Stimulated activated CD4-positive, alpha-beta T cell treated with anti-CD3 and anti-CD28 coated beads, Interleukin-12 subunit alpha, Interleukin-12 subunit beta, amount 100 ng/mL, for 4 hours (primary cell): Measurements from ENCODE around the gene RTEL1.
"Not testable (repeated sequence)": the region's sequence is repeated elsewhere in the genome, so short reads cannot be mapped to it uniquely, and the experiment has no call there.

Experiments used
- DNase-seq: peaks from one replicate; pipeline ENCODE4 v3.0.0-alpha.2; 2020

RTEL1 gene

DNA sequence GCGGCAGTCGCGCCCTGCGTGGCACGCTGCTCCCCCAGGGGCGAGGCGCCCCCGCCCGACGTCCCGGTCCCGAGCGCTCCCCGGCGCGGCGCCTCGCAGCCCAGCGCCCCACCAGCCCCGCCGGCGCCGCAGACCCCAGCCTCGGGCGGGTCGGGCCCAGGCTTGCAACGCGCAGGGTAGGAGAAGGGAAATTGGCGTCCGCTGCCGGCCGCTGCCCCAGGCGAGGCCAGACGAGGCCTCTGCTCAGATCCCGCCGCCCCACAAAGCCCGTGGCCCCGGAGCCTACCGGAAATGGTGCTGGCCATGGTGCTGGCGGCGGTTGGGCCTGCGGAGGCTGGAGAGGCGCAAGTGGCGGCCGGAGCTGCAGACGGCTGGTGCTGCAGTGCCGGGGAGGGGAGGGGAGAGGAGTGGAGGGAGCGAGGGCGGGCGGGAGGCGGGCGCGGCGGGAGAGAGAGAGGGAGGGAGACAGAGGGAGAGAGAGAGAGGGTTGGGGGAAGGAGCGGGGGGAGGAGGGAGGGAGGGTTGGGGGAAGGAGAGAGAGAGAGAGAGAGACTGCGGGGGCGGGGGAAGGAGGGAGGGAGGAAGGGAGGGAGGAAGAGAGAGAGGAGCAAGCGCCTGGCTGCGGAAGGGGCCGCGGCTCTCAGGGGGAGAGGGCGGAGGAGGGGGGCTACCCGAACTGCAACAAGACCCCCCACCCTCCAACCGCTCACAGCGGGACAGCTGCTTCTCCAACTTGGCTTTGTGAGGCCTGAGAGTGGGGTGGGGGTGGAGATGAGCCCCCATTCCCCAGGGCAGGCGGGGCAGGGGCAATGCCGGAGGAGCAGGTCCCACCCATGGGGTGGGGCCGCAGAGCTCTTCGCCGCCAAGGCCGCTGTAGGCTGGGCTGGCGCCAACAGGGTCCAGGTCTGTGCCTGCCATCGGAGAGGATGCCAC is 4.8 kb upstream of the RTEL1 start, which contains the start of gene STMN3:
Gene STMN3 (minus strand): TSS at position 384 of the 933 bp plus-strand sequence. CDS start 79 bp downstream, at position 305.
- peak; percentile 63 for DNase-seq

GRCh38 chr20:63653974-63654668 is 4.0 kb upstream of the RTEL1 start:
- no peak for DNase-seq

DNA sequence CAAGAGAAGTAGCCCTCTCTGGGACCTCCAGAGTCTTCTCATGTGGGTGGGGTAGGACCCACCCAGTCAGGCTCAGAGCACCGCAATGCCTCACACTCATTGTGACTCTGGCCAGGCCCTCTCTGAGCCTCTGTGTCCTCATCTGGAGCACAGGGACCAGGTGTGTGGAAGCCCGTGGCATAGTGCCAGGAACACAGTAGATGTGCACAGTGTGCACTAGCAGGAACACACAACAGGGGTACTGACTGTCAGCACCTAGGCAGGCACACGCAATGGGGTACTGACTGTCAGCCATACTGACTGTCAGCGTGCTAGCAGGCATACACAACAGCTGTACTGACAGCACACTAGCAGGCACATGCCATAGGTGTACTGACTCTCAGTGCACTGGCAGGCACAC is 2.9 kb upstream of the RTEL1 start:
- no peak for DNase-seq

DNA sequence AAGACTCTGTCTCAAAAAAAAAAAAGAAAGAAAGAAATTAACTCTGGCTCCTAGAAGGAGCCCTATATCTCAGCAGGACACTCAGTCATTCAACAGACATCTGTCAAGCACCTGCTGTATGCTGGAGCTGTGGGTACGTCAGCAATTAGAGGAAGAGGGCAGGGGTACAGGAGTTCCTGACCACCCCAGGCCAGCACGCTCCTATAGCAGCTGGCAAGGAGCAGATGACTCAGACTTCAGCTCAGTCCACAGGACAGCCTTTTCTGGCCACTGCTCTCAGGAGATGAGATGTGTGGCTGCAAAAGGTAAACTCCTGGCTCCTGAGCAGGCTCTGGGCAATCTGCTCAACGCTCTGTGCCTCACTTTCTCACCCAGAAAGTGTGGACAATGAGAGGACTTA is 1.7 kb upstream of the RTEL1 start:
- no peak for DNase-seq

DNA sequence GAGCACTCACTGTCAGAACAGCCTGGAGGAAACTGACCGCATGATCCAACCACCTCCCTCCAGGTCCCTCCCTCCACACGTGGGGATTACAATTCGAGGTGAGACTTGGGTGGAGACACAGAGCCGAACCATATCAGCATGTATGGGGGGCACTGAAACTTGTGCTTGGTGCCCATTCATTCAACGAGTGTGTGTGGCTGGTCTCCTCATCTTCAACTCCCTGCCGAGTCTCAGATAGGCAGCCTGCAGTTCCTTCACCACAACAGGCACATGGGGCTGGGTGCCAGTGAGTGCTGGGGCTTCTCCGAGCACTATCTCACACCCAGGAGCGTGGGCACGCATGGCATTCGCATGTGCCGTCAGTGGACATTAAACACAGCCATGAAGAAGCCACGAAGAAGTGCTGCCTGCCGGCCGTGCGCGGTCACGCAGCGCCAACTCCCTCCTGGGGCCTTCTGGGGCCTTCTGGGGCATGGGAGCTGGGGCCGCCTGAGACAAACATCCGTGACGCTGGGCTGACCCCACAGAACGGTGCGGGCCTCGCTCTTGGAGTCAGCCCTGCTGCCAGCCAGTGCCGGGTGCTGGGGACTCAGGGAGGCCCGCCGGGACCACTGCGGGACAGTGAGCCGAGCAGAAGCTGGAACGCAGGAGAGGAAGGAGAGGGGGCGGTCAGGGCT is 714 bp upstream of the RTEL1 start:
- DNase-seq: no peak

- no peak for DNase-seq
Observed at GRCh38 chr20:63658749-63659187, 656 bp downstream of the RTEL1 start.

DNA sequence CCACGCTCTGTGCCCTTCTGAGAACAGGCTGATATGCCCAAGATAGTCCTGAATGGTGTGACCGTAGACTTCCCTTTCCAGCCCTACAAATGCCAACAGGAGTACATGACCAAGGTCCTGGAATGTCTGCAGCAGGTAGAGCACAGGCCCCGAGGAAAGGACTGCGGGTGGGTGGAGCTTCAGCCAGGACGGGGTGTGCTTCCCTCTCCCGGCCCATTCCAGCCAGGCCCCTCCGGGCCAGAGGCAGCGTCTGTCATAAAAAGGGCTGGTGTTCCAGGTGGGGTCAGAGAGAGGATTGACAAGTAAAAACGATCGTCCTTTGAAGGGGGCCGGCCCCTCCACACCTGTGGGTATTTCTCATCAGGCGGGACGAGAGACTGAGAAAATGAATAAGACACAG is 1.3 kb downstream of the RTEL1 start:
- no peak for DNase-seq

- DNase-seq: not testable (repeated sequence)
Observed at GRCh38 chr20:63660174-63660573, 2.1 kb downstream of the RTEL1 start.

DNA sequence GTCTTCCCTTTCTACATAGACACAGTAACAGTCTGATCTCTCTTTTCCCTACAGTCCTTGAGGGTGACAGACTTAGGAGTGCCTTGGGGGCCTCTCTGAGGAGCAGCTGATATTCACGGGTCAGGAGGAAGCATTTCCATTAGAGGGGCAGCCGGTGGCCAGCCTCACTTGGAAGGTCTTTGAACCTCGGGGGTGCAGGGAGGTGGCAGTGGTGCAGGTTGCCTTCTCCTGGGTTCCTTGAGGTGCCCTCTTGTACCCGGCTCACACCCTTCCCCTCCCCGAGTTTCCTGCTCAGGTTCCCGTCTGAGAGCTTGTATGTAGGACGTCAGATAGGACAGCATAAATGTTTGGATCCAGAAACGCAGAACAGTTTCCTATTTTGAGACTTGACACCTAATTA is 2.5 kb downstream of the RTEL1 start:
- DNase-seq: no peak

- DNase-seq: no peak
Observed at GRCh38 chr20:63661108-63661507, 3.0 kb downstream of the RTEL1 start.

DNA sequence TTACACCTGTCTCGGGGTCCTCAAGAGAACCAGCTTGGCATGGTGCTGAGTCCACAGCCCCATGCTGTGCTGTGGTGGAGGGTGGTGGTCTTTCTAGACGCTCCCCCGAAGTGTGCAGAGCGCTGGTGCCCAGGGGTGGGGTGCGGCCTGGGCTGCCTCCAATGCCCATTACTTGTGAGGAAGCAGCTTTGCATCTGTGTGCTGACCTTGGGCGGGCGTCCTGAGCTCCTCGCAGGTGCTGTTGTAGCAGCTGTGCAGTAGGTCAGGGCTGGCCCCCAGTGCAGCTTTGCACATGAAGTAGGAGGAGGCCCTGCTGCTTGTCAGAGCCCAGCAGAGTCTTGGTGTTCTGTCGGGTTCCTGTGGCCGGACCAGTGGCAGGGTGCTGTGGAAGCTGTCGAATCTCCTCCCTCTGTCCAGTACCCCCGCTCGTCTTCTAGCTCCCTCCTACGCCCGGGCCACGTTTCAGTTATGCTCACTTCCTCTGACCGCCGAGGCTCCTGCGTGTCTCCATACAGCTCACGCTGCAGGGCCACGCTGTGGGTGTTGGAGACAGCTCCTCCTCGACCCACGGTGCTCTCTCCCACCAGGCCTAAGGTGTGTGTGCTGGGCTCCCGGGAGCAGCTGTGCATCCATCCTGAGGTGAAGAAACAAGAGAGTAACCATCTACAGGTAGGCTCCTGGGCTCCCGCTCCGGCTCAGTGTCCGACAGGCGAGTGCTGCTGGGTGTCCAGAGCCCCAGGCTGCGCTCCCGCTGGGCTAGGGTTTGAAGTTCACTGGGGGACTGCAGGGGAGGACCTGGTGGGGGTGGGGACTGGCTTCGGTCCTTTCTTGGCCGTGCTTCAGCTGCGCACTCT is 4.1 kb downstream of the RTEL1 start:
- DNase-seq: no peak

DNA sequence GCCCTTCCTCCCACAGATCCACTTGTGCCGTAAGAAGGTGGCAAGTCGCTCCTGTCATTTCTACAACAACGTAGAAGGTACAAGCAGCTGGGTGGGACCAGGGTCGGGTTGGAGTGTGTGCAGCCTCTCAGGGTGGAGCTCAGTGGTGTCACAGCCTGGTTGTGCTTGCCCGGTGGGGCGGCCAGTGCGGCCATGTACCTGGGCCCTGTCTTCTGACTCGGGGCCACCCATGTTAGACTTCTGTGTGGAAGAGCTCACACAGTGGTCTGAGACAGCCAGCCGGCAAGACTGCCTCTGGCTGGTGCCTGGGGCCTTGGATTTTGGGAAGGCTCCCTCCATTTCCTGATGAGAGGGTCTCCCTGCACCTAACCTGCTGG is 4.7 kb downstream of the RTEL1 start:
- DNase-seq: no peak

DNA sequence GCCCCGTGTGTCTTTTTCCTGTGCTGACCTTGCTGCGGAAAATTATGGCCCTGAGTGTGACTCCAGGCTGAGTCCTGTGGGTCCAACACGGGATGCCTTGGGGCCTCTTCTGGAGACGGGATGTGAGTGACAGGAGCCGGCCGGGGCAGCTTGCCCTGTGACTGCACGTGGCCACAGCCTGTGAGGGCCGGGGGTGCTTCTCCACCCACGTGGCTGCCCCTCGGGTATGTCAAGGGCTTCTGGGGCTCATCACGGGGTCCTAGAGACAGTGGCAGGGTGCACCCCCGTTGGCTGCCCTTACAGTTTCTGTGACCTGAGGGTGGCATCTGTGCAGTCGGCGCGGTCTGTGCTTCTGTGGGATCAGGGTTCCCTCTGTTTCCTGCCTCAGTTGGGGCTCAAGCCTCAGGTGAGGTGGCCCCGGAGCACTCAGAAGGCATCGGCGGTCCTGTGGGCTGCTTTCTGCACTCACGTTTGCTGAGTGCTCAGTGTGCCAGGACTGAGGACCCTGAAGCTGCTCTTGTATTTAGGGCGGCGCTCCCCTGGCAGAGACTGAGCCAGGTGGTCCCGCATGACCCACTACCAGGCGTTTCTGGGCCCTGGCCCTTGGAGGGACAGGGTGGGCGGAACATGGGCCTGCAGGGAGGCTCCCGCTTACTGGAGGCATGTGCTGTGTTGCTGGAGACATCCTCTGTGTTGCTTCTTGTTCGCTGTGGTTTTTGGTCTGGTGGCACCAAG is 5.4 kb downstream of the RTEL1 start:
- DNase-seq: no peak

DNA sequence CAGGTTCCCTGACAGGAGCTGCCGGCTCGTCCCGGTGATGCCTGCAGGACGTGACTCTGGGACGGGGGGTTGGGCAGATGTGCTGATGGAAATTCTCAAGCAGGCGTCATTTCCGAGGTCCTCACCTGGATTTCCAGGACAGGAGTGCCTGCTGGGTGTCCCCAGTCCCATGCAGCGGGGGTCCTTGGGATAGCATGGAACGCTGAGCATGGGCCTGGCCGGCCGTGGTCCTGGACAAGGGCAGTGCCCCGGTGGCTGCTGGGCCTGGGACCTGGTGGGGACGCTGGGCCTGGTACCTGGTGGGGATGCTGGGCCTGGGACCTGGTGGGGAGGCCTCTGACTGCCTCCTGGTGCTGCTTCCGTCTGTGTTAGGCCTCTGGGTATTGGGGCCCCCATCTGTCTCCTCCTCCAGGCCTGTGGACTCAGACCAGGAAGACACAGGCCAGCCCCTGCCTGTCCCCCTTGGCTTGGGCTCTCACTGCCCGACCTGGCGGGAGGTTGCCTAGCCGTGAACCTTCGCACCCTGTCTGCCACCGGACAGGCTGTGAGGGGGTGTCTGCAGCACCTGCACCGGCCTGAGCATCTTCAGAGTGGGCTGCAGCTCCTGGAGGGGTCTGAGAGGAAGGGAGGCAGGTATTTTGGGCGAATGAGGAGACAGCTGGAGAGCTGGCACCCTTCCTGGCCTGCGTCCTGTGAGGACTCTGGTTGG is 6.2 kb downstream of the RTEL1 start:
- no peak for DNase-seq

DNA sequence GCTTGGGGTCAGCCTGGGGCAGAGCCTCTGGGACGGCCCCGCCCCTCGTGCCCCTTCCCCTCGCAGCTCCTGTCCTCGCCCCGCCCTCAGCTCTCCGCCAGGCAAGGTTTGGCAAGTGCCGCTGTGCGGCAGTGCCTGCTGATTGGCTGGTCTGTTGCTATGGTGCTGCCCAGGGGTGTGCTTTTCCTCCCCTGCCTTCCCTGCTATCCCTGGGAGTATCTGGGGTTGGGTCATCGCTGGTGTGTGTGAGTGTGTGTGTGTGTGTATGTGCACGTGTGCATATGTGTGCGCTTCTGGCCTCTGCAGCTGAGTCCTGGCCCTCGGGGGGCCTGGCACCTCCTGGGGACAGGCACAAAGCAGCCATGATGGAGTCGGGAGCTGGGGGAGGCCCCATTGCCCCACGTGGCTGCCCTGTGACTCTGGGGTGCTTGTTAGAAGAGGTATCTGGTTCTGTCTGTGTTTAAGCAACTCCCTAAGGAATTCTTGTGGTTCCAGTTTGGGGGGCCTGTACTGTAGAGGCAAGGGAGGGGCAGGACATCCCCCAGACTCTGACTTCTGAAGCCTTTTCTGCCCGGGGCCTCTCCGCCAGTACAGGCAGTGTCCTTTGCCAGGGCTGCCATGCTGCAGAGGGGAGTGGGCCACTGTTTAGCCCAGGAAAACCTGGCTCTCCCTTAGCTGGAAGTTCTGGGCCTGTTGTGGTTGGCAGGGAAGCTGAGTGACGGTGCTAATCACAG is 6.9 kb downstream of the RTEL1 start:
- no peak for DNase-seq

- DNase-seq: no peak
Observed at GRCh38 chr20:63665708-63666107, 7.6 kb downstream of the RTEL1 start.

DNA sequence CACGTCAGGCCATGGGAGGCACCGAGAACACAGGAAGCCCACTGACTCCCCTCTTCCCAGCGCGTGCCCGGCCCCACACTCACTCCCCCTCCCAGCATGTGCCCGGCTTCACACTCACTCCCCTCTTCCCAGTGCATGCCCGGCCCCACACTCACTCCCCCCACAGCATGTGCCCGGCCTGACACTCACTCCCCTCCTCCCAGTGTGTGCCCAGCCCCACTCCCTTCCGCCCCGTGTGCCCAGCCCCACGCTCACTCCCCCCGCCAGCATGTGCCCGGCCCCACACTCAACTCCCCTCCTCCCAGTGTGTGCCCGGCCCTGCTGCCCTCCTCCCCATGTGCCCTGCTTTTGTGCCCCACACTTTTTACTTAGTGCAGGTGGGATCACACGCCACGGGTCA is 9.7 kb downstream of the RTEL1 start:
- no peak for DNase-seq

- DNase-seq: no peak
Observed at GRCh38 chr20:63668351-63668750, 10.2 kb downstream of the RTEL1 start.

- DNase-seq: not testable (repeated sequence)
Observed at GRCh38 chr20:63671695-63672094, 13.6 kb downstream of the RTEL1 start.

DNA sequence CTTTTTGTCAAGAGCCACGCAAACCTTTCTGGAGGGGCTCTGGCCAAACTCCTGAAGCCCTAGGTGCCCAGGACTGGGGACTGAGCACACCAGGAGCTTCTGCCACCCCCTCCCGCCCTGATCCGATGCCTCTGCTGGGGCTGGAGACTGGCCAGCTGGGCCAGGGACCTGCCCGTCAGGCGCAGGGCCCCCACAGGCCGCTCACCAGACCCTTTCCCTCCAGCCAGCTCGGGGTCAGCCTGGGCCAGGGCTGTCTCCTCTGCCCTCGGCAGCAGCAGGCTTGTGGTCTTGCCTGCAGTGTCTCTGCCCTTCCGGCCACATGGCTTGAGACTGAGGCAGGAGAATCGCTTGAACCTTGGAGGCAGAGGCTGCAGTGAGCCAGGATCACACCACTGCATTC is 14.6 kb downstream of the RTEL1 start:
- no peak for DNase-seq
